ENCODE measurements around the gene LAMA5. TPM values are rescaled to one million over a fixed set of nuclear protein-coding genes. Genes with fewer than 3 reads are reported as not detected.

LAMA5 gene
- total RNA-seq, 1 donor: 11.1 TPM

DNA sequence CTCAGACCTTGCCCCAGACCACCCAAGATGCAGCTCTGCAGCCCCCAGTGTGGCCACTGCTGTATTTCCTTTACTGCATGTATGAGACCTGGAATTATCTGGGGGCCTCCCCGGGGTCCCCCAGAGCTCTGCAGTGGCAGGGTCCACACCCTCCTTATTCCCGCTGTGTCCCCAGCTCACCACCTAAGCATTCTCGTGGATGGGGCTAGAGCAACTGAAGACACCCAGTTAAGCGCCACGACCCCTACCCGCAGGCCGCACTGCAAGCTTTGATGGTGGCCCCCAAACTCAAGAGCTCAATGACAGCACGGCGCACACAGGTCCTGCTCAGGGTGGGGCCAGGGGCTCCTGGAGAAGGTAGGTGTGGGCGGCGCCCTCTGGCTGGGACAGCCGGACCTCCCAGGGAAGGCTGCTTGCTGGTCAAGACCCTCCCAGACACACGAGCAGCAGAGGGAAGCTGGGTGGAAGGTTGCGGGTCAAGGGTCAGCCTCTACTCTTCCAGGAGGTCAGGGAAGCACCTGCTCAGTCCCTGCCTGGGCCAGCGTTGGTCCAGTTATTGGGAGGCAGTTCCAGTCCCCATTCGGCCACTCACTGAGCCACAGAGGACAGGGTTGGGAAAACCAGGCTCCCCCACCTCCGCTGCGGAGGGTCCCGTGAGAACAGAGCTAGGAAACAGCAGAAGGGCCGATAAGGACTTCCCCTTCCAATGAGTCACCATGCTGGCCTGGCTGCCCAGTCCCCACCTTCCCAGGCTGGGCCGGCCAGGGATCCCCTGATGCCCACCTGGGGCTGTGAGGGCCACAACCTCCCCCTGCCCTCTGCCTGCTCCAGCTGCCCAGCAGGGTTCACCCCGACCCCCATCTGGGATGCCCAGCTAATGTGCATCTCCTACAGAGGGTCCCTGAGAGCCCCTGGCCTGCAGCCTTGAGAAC, 2.9 kb downstream of the LAMA5 start:
- DNase-seq (ENCODE audit: low read depth): no peak
- no peak overlapping the region for H3K4me3 ChIP-seq (ENCODE audit: low read depth, low read length)
- TF ChIP-seq, protein P1, sequence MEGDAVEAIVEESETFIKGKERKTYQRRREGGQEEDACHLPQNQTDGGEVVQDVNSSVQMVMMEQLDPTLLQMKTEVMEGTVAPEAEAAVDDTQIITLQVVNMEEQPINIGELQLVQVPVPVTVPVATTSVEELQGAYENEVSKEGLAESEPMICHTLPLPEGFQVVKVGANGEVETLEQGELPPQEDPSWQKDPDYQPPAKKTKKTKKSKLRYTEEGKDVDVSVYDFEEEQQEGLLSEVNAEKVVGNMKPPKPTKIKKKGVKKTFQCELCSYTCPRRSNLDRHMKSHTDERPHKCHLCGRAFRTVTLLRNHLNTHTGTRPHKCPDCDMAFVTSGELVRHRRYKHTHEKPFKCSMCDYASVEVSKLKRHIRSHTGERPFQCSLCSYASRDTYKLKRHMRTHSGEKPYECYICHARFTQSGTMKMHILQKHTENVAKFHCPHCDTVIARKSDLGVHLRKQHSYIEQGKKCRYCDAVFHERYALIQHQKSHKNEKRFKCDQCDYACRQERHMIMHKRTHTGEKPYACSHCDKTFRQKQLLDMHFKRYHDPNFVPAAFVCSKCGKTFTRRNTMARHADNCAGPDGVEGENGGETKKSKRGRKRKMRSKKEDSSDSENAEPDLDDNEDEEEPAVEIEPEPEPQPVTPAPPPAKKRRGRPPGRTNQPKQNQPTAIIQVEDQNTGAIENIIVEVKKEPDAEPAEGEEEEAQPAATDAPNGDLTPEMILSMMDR (IDR thresholded peaks at IDR 0.05; ENCODE audit: insufficient read depth, low read length): no peak

DNA sequence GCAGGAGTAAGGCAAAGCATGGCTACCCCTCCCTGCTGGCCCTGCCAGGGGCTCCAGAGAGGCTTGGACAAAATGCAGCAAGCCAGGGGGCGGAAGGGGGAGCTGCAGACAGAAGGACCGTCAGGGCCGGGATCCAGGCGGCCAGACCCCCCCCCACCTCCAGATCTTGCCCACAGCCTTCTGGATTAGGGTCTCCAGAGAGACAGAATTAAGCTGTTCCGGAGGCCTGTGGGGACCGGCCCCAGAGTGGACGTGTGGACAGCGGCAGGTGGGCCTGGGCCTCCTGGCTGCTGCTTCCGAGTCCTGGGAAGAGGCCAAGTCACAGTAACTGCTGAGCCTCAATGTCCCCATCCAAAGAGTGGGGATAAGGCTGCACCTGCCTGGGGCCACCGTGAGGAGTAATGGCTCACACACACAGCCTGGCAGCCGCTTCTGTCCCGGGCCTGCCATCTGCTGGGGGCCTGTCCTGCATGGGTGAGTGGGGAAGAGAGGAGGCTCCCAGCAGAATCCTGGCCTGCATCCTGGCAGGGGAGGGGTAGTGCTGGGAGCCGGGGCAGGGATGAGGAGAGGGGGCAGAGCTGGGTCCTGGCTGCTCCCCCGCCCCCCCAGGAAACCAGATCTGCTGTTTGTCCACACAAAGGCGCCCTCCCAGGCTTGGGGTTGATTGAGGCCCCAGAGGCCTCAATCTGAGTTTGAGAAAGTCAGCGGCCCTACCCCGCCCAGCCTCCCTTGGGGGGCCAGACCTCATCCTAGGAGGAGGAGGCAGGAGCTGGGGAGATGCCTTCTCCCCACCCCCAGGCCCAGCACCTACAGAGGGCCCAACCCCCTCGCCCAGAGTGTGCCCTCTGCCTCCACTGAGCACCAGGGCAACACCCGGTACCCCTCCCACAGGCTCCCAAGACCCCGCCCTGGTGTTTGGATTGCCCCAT, 3.9 kb downstream of the LAMA5 start:
- TF ChIP-seq, protein P1 (IDR thresholded peaks at IDR 0.05; ENCODE audit: insufficient read depth, low read length): no peak
- no peak overlapping the region for H3K4me3 ChIP-seq (ENCODE audit: low read depth, low read length)
- no peak for DNase-seq (ENCODE audit: low read depth)

DNA sequence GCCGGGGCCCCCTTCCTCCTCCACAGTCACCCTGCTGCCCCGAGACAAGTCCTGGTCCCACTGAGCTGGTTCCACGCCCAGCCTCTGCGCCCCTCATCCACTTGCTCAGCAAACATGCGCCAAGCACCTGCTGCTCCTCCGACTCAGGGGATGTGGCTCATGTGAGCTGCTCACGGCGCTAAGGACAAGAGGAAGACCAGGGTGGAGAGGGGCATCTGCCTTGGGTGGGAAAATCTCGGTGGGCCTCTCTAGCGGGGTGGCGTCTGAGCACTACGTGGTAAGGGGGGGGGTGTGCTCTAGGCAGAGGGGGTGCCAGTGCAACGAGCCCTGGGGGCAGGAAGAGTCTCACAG, 4.5 kb downstream of the LAMA5 start:
- DNase-seq (ENCODE audit: low read depth): no peak
- no peak overlapping the region for H3K4me3 ChIP-seq (ENCODE audit: low read depth, low read length)
- TF ChIP-seq, protein P1 (IDR thresholded peaks at IDR 0.05; ENCODE audit: insufficient read depth, low read length): no peak

DNA sequence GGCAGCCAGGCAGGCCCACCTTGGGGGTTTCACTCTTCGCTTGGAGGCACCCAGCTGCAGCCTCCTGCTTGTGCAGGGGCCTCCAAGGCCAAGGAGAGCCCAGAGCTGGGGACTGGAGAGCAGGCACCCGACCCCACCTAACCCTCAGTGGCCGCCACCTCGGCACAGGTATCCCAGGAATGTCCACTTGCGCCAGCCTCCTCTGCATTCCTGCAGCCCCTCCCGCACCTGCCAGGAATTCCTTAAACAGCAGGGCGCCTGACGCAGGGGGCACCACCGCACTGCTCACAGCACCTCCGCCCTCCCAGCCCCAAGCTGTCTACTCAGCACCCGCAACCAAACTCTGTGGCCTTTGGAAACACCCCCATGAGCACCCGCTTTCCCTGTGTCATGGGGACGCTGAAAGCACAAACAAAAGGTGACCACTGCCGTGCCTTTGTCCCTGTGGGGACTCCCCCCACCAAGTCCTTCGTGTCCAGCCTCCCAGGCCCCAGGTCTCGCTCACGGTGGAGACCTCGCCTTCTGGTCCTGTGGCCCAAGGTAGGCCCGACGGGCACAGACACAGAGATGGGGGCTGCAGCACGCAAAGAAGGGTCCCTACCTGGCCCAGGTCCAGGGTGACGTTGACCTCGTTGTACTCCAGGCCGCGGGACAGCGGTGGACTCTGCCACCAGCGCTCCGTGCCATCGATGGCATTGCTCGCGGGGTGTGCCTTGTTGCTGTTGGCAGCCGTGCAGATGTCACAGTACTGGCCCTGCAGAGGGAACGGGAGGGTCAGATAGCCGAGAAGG, 5.1 kb downstream of the LAMA5 start:
- TF ChIP-seq, protein P1 (IDR thresholded peaks at IDR 0.05; ENCODE audit: insufficient read depth, low read length): no peak
- no peak overlapping the region for H3K4me3 ChIP-seq (ENCODE audit: low read depth, low read length)
- DNase-seq (ENCODE audit: low read depth): no peak

DNA sequence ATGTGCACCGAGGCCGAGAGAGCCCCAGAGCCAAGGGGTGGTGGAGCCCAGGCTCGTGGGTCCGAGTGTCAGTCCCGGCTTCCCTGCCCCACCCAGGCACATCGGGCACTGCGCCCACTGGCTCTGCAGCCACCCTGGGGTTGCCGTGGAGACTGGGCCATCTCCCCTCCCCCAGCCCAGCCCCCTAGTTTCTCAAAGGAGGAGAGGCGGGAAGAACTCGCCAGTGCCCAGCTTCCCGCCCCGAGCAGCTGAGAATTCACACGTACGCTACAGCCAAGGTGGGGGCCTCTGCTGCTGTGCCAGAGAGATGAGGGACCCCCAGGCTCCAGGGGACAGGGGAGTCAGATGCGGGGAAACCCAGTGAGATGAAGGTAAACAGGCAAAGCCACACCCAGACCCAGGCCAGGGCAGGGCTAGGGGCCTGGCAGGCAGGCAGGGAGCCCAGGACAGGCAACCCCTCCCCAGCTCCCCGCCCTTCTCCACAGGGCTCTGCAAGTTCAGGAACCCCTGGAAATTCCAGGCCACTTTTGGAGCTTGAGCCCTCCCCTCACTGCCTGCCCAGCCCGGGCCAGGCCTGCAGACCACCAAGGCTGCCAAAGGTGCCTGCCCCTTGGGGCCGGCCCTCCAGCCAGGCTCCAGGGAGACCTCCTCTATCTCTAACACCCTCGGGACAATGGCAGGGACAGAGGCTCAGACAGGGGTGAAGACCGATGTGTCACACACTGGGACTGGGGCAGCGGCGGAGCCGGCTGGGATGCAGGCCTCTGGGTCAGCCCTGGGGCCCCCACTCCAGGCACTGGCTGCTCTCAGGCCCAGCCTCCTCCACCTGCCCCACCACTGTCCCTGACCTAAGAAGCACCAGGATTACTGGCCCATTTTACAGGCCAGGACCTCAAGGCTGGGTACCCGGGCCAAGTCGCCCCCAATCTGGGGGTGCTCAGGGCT, 6.0 kb downstream of the LAMA5 start:
- TF ChIP-seq, protein P1 (IDR thresholded peaks at IDR 0.05; ENCODE audit: insufficient read depth, low read length): no peak
- DNase-seq (ENCODE audit: low read depth): no peak
- no peak overlapping the region for H3K4me3 ChIP-seq (ENCODE audit: low read depth, low read length)

Data from fibroblast of the aortic adventitia (primary cell).